ENCODE results near the gene RTN3.

The RTN3 gene

DNA sequence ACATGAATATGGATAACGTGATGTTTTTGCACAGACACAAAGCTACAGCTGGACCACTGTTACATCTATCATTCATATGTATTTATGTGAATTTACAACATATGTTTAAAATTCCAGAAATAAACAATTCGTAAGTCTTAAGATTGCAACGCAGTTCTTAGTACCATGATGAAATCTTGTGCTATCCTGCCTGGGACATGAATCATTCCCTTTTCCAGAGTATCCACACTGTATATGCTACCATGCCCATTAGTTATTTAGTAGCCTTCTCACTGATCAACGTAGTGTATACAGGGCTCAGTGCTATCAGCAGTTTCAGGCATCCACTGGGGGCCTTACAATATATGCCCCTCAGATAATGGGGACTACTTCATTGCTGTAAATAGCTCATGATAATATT is 14.4 kb upstream of the RTN3 start:
- H3K27me3 ChIP-seq (ENCODE audit: low read length) = no peaks in the 10 kb centered on the region
- 0 out of 2 replicates have a peak, but pooled peaks cover 4% of the 10 kb centered on the region for H4K20me1 ChIP-seq (ENCODE audit: low read depth, low read length)
- H3F3A ChIP-seq (ENCODE audit: insufficient read depth) = no peaks in the 10 kb centered on the region
- H3K9ac ChIP-seq (ENCODE audit: low read length) = no peak overlapping the region
- no peak overlapping the region for H3K4me2 ChIP-seq (ENCODE audit: low read depth, low read length, poor library complexity, severe bottlenecking)
- no peak overlapping the region for H3K4me3 ChIP-seq (ENCODE audit: insufficient read depth, low read length, poor library complexity, severe bottlenecking)
- H3K27ac ChIP-seq (ENCODE audit: low read depth, low read length) = no peak overlapping the region
- H3K9me3 ChIP-seq (ENCODE audit: insufficient read depth, low read length) = no peaks in the 10 kb centered on the region
- peaks cover 89% of the 10 kb centered on the region for H3K79me2 ChIP-seq (ENCODE audit: insufficient read depth, low read length)
- no peak overlapping the region for H2AFZ ChIP-seq (ENCODE audit: low read depth, low read length, severe bottlenecking)
- H3K36me3 ChIP-seq (ENCODE audit: low read length) = no peaks in the 10 kb centered on the region
- no peak for TF ChIP-seq CTCF (IDR thresholded peaks at IDR 0.05; ENCODE audit: insufficient read depth, low read length, poor library complexity, severe bottlenecking)
- TF ChIP-seq EZH2phosphoT487 (conservative IDR thresholded peaks at IDR 0.05; ENCODE audit: low read length) = no peak
- H3K9me2 ChIP-seq (replicated peaks; ENCODE audit: insufficient read depth, low read length) = no peaks in the 10 kb centered on the region

DNA sequence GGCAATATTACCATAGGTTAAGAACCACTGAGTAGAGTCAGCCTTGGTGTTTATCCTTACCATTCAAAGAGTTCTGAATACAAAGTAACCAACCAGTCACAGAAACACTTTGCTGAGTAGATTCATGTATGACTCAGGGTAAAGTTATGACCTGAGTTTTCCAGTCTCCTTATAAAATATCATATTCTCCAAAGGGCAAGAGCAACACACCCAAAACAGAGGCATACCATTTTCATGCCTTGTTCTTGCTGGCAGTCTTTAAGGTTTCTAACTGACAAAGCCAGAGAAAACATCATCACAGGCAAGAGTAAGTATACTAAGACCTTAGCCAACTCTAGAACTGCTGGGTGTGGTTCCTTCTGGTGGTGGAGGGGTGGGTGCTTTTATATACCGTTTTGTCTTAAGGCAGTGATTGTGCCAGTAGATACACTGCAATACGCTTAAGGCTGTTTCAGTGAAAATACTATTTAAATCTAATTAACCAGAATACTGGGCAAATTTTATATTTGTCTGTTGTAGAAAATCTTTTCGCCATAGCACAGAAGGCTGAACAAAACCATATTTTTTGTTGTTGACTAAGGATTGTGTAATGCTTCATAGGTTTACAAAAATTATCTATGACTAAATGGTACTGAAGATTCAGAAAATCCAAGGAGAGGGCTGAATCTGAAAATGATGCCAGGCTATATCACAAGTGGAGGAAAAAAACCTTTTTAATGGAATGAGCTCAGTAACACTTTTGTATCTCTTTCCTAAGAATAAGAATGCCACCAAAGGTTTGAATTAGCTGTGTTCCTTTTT is 13.1 kb upstream of the RTN3 start:
- Histone ChIP-seq H3K9me3 (ENCODE audit: insufficient read depth, low read length) (no peaks in the 10 kb centered on the region), H3F3A (ENCODE audit: insufficient read depth) (peaks cover 7% of the 10 kb centered on the region; the same call in 1 of the 2 replicates), H2AFZ (ENCODE audit: low read depth, low read length, severe bottlenecking) (no peak overlapping the region), H3K36me3 (ENCODE audit: low read length) (no peaks in the 10 kb centered on the region), H3K9me2 (replicated peaks; ENCODE audit: insufficient read depth, low read length) (no peaks in the 10 kb centered on the region), H3K27me3 (ENCODE audit: low read length) (no peaks in the 10 kb centered on the region), H3K9ac (ENCODE audit: low read length) (no peak overlapping the region), H3K27ac (ENCODE audit: low read depth, low read length) (no peak overlapping the region), H3K4me3 (ENCODE audit: insufficient read depth, low read length, poor library complexity, severe bottlenecking) (no peak overlapping the region), H3K79me2 (ENCODE audit: insufficient read depth, low read length) (peaks cover 76% of the 10 kb centered on the region), H3K4me2 (ENCODE audit: low read depth, low read length, poor library complexity, severe bottlenecking) (peak overlapping the region; percentile 9), H4K20me1 (ENCODE audit: low read depth, low read length) (0 out of 2 replicates have a peak, but pooled peaks cover 4% of the 10 kb centered on the region)
- TF ChIP-seq EZH2phosphoT487 (conservative IDR thresholded peaks at IDR 0.05; ENCODE audit: low read length) (no peak), CTCF (IDR thresholded peaks at IDR 0.05; ENCODE audit: insufficient read depth, low read length, poor library complexity, severe bottlenecking) (no peak)

GRCh38 chr11:63670096-63670432 is 11.2 kb upstream of the RTN3 start:
- Histone ChIP-seq H3K36me3 (ENCODE audit: low read length) (no peaks in the 10 kb centered on the region), H4K20me1 (ENCODE audit: low read depth, low read length) (0 out of 2 replicates have a peak, but pooled peaks cover 4% of the 10 kb centered on the region), H2AFZ (ENCODE audit: low read depth, low read length, severe bottlenecking) (peak overlapping the region; percentile 91), H3K9me2 (replicated peaks; ENCODE audit: insufficient read depth, low read length) (no peaks in the 10 kb centered on the region), H3F3A (ENCODE audit: insufficient read depth) (peaks cover 7% of the 10 kb centered on the region; the same call in 1 of the 2 replicates), H3K9me3 (ENCODE audit: insufficient read depth, low read length) (no peaks in the 10 kb centered on the region), H3K4me2 (ENCODE audit: low read depth, low read length, poor library complexity, severe bottlenecking) (peak overlapping the region; percentile 72), H3K27me3 (ENCODE audit: low read length) (no peaks in the 10 kb centered on the region), H3K79me2 (ENCODE audit: insufficient read depth, low read length) (peaks cover 57% of the 10 kb centered on the region), H3K27ac (ENCODE audit: low read depth, low read length) (no peak overlapping the region), H3K4me3 (ENCODE audit: insufficient read depth, low read length, poor library complexity, severe bottlenecking) (peak overlapping the region; percentile 80), H3K9ac (ENCODE audit: low read length) (peak overlapping the region; percentile 91)
- TF ChIP-seq EZH2phosphoT487 (conservative IDR thresholded peaks at IDR 0.05; ENCODE audit: low read length) = no peak
- no peak for TF ChIP-seq CTCF (IDR thresholded peaks at IDR 0.05; ENCODE audit: insufficient read depth, low read length, poor library complexity, severe bottlenecking)

Measured in SU-DHL-6 (cell line).